Glutamatergic neuron (in vitro differentiated cells): Measurements from ENCODE around the gene CDC42BPB. TPM values are rescaled to one million over a fixed set of nuclear protein-coding genes. Genes with fewer than 3 reads are reported as not detected.

Source experiments
- DNase-seq: peaks from one replicate; pipeline ENCODE4 v3.0.0; 2022
- H3K27ac Mint-ChIP-seq: one replicate; pipeline ENCODE4 v1.8.0; 2020; ENCODE audit warnings: mild to moderate bottlenecking, mixed read lengths, inconsistent platforms; ENCODE audit not compliant: unreplicated experiment
- H3K27me3 Mint-ChIP-seq: one replicate; pipeline ENCODE4 v1.8.0; 2020; ENCODE audit warnings: mild to moderate bottlenecking, moderate library complexity, mixed read lengths, inconsistent platforms; ENCODE audit not compliant: unreplicated experiment
- H3K36me3 Mint-ChIP-seq: one replicate; pipeline ENCODE4 v1.8.0; 2020; ENCODE audit warnings: mild to moderate bottlenecking, mixed read lengths, inconsistent platforms; ENCODE audit not compliant: unreplicated experiment
- H3K4me1 Mint-ChIP-seq: one replicate; pipeline ENCODE4 v1.8.0; 2020; ENCODE audit warnings: mild to moderate bottlenecking, low read depth, mixed read lengths, inconsistent platforms; ENCODE audit not compliant: unreplicated experiment
- H3K4me3 Mint-ChIP-seq: one replicate; pipeline ENCODE4 v1.8.0; 2020; ENCODE audit warnings: mild to moderate bottlenecking, mixed read lengths, inconsistent platforms; ENCODE audit not compliant: unreplicated experiment
- H3K9me3 Mint-ChIP-seq: one replicate; pipeline ENCODE4 v1.8.0; 2020; ENCODE audit warnings: mild to moderate bottlenecking, moderate library complexity, mixed read lengths, inconsistent platforms; ENCODE audit not compliant: unreplicated experiment
- total RNA-seq: library from RNA; stranded (reverse); fragmentation: NEBNext Ultra II Directional; extraction: Animal tissue kit (Norgen Biotek cat#: 25700); gene quantifications from one replicate; pipeline ENCODE4 v1.2.1, GENCODE V29; 2021; ENCODE audit not compliant: unreplicated experiment
- TF ChIP-seq, protein P1 (sequence below): fragments of 200-600 bp; sonication (generic); IDR thresholded peaks from one replicate; pipeline ENCODE4 v1.5.0; 2021; ENCODE audit not compliant: partially characterized antibody, unreplicated experiment

CDC42BPB gene
- total RNA-seq, 1 donor from 2014 or later = 125 TPM

DNA sequence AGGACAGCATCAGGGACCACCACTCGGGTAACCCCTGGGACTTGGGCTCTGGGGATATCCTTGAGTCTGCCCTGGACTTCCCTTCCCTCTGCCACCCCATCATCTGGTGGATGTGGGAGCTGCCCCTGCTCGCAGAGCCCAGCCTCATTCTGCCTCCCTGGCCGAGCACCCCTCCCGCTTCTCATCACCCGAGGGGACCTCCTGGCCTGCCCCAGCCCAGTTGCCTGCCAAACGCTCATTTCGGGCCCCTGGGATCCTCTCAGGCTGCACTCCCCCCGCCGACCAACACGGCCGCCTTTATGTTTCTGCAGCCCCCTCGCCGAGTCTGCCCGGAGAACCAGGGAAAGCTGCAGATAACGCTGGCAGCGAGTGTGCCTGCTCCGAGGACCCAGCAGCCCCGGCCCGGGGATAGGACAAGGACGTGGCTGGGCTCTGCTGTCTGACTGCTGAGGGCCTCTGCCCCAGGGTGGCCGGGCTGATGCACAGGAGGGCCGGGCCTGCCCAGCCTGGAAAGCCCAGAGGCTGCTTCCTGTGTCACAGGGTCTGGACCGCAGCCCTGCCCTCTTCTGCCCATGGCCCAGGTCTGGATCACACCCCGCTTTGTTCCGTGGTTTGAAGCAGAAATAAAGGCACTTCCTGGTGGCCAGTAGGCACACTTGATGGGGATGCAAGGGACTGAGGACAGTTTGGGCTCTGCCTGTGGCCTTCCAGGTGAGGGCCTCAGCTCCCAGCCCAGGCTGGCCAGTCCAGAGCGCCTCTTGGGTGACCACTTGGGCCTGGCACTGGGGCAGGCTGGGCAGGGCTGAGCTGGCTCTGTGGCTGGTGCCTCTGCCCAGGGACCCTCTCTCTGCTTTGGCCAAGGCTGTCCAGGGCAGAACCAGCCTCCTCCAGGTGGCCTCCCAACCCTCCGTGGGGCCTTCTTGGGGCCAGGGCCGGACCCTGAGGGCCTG, 32.3 kb upstream of the CDC42BPB start:
- H3K4me1 Mint-ChIP-seq = peaks cover 2% of the 10 kb centered on the region
- no peak for DNase-seq
- peaks cover 4% of the 10 kb centered on the region for H3K27me3 Mint-ChIP-seq
- TF ChIP-seq, protein P1, sequence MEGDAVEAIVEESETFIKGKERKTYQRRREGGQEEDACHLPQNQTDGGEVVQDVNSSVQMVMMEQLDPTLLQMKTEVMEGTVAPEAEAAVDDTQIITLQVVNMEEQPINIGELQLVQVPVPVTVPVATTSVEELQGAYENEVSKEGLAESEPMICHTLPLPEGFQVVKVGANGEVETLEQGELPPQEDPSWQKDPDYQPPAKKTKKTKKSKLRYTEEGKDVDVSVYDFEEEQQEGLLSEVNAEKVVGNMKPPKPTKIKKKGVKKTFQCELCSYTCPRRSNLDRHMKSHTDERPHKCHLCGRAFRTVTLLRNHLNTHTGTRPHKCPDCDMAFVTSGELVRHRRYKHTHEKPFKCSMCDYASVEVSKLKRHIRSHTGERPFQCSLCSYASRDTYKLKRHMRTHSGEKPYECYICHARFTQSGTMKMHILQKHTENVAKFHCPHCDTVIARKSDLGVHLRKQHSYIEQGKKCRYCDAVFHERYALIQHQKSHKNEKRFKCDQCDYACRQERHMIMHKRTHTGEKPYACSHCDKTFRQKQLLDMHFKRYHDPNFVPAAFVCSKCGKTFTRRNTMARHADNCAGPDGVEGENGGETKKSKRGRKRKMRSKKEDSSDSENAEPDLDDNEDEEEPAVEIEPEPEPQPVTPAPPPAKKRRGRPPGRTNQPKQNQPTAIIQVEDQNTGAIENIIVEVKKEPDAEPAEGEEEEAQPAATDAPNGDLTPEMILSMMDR = no peak
- no peaks in the 10 kb centered on the region for H3K36me3 Mint-ChIP-seq
- H3K9me3 Mint-ChIP-seq = no peaks in the 10 kb centered on the region
- H3K4me3 Mint-ChIP-seq = no peak overlapping the region
- H3K27ac Mint-ChIP-seq = no peak overlapping the region

DNA sequence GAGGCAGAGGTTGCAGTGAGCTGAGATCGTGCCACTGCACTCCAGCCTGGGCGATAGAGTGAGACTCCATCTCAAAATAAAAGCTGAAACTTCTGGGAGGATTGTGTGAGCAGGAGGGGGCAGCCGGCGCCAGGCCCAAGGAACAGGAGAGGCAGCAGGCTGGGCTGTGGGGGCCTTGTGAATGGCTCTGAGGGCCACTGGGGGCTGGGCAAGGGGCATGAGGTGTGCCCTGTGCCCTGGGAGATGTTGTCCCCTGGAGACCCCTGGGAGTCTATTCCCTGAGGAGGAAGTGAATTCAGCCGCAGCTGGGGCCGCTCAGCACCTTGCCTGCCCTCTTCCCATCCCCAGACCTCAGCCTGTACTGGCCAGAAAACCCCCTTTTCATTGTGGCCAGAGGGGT, 31.6 kb upstream of the CDC42BPB start:
- Mint-ChIP-seq H3K9me3 (no peaks in the 10 kb centered on the region), H3K4me3 (no peak overlapping the region), H3K36me3 (no peaks in the 10 kb centered on the region), H3K27ac (no peak overlapping the region), H3K4me1 (peaks cover 2% of the 10 kb centered on the region), H3K27me3 (peaks cover 7% of the 10 kb centered on the region)
- TF ChIP-seq, protein P1 = no peak
- DNase-seq = no peak

DNA sequence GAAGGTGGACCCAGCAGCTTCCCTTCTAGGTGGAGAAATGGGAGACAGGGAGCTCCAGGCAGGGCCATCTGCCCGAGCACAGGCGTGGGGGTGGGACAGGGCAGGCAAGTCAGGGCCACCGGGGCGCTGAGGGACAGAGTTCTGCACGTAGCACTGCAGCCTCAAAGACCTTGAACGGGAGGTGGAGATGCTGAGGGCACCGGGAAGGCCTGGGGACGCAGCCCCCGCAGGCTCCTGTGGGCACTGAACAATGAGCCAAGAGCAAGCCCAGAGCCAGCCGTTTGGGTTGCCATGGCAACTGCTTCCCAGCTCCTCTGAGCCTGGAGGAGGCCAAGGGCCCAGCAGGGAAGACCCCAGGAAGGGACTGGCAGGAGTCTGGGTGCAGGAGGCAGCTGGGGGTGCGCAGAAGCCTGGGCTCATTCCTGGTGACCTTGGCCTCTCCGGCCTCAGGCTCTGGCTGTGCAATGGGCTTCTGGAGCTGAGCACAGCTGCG, 30.0 kb upstream of the CDC42BPB start:
- H3K9me3 Mint-ChIP-seq = no peaks in the 10 kb centered on the region
- no peak overlapping the region for H3K27ac Mint-ChIP-seq
- DNase-seq = peak; percentile 50
- H3K27me3 Mint-ChIP-seq = peaks cover 5% of the 10 kb centered on the region
- H3K4me3 Mint-ChIP-seq = no peak overlapping the region
- no peaks in the 10 kb centered on the region for H3K36me3 Mint-ChIP-seq
- TF ChIP-seq, protein P1 = no peak
- H3K4me1 Mint-ChIP-seq = peaks cover 2% of the 10 kb centered on the region

DNA sequence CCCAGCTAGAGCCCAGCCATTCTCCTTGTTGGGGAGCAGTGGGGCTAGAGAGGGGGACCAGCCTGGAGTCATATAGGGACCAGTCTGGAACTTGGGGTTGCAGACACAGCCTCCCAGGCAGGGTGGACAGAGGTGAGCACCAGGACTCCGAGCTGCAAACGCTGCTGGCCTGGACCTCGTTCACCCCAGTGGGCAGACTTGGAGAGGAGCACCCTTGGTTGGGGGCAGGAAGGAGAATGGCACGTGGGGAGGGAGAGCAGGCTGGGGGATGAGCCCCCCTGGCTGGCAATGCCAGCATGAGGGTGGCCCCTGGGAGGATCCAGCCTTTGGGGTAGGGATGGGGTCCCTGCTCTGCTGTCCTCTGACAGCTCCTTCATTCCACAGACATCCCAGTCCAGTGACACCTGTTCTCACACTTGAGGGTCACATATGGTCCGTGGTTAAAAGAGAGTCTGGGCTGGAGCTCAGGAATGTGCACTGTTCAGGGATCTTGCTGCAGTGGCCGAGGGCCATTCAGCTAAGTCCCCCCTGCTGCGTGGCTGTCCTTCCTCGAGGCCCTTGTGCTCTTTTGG, 29.5 kb upstream of the CDC42BPB start:
- no peak for DNase-seq
- Mint-ChIP-seq H3K4me3 (no peak overlapping the region), H3K27ac (no peak overlapping the region), H3K27me3 (peaks cover 5% of the 10 kb centered on the region), H3K36me3 (no peaks in the 10 kb centered on the region), H3K9me3 (no peaks in the 10 kb centered on the region), H3K4me1 (peaks cover 2% of the 10 kb centered on the region)
- TF ChIP-seq, protein P1 = no peak
